Measurements from ENCODE around the gene TBC1D2. TPM values are rescaled to one million over a fixed set of nuclear protein-coding genes. Genes with fewer than 3 reads are reported as not detected.

The TBC1D2 gene
- total and polyA plus RNA-seq, 2 of the 4 experiments (the other 2 are of a cell fraction): 36.9 to 62.7 TPM

GRCh38 chr9:98259791-98260190, 4.3 kb upstream of the TBC1D2 start:
- in situ Hi-C loops (cut with MboI; ENCODE audit: low sequenced_read_pairs) (loop anchor here (5.0 kb wide), 3 partner anchors 52 to 337 kb away; partner anchors contain the start of gene TRMO), dilution Hi-C loops (cut with HindIII; ENCODE audit: low sequenced_read_pairs, unreplicated experiment) (no loop called here), intact Hi-C loops (cut with micrococcal nuclease) (loop anchor here (10.0 kb wide), 1 partner anchor 545 kb away; no protein-coding TSS in a partner anchor)
- CTCF ChIA-PET: interaction anchor here (0.7 to 2.6 kb wide), 4 partner anchors 24 to 337 kb away, joined by 3 to 6 read pairs (median 3); partner anchors contain the start of gene TRIM14
- no peak overlapping the region for H3K4me2 ChIP-seq (ENCODE audit: low read depth, low read length)
- no peak for DNase-seq
- no peak overlapping the region for H2BK120ac ChIP-seq (ENCODE audit: low read depth, low read length)
- H2AK5ac ChIP-seq (ENCODE audit: low read depth, low read length): 0 out of 2 replicates have a peak overlapping the region, but pooled peaks have one; percentile 32
- no peak overlapping the region for H2AK9ac ChIP-seq (replicated peaks; ENCODE audit: low read depth, low read length, poor library complexity)
- H4K5ac ChIP-seq (ENCODE audit: low read depth, low read length): no peak overlapping the region
- H3K9me3 ChIP-seq (ENCODE audit: control insufficient read depth, insufficient read depth, low read length): no peaks in the 10 kb centered on the region
- H3K9ac ChIP-seq (ENCODE audit: low read depth, low read length): no peak overlapping the region
- H3K27ac ChIP-seq (ENCODE audit: insufficient read depth, low read length): no peak overlapping the region
- no peaks in the 10 kb centered on the region for H3K9me1 ChIP-seq (ENCODE audit: insufficient read depth, low read length)
- no peak overlapping the region for H2BK5ac ChIP-seq (ENCODE audit: low read depth, low read length, poor library complexity, severe bottlenecking)
- no peak overlapping the region for H3K18ac ChIP-seq (ENCODE audit: low read depth, low read length)
- no peaks in the 10 kb centered on the region for H3K36me3 ChIP-seq (ENCODE audit: control insufficient read depth, insufficient read depth, low read length)
- H3K4me3 ChIP-seq (ENCODE audit: insufficient read depth, low read depth, low read length): no peak overlapping the region
- no peak overlapping the region for H3K56ac ChIP-seq (ENCODE audit: extremely low read depth, insufficient read depth, low read length)
- POLR2A ChIA-PET (ENCODE audit: unreplicated experiment): no interaction called here
- H4K8ac ChIP-seq (ENCODE audit: low read depth in 2 of 2, low read length in 2 of 2): no peak overlapping the region
- WGBS, 2 experiments (ENCODE audit: extremely low coverage in 2 of 2, insufficient read length in 1 of 2): 80% methylated on average over 1 of the region's 3 CpGs; no CpG with 5 or more reads in 1 of the 2 experiments
- no peak overlapping the region for H3K14ac ChIP-seq (replicated peaks; ENCODE audit: low read depth, low read length)
- H2BK20ac ChIP-seq (ENCODE audit: low read depth, low read length): no peak overlapping the region
- H2AFZ ChIP-seq (replicated peaks; ENCODE audit: low read length, poor library complexity): no peak overlapping the region
- no peak overlapping the region for H3K23ac ChIP-seq (ENCODE audit: low read depth, low read length)
- no peak overlapping the region for H3K4ac ChIP-seq (ENCODE audit: low read depth, low read length)
- no peak for TF ChIP-seq ELK1 (IDR thresholded peaks at IDR 0.05; ENCODE audit: borderline replicate concordance, low read depth, low read length)
- no peak for TF ChIP-seq RCOR1 (IDR thresholded peaks at IDR 0.05; ENCODE audit: insufficient replicate concordance, low read length)
- TF ChIP-seq POLR2A (IDR thresholded peaks at IDR 0.05; ENCODE audit: low read depth, low read length): no peak
- no peak for TF ChIP-seq MAFK (IDR thresholded peaks at IDR 0.05; ENCODE audit: low read depth, low read length)
- TF ChIP-seq MXI1 (IDR thresholded peaks at IDR 0.05; ENCODE audit: borderline replicate concordance, low read depth, low read length): no peak
- TF ChIP-seq RFX5 (IDR thresholded peaks at IDR 0.05; ENCODE audit: low read depth, low read length): no peak
- no peak for TF ChIP-seq RAD21 (IDR thresholded peaks at IDR 0.05; ENCODE audit: low read length)
- TF ChIP-seq USF2 (IDR thresholded peaks at IDR 0.05; ENCODE audit: low read depth, low read length): no peak
- no peak for TF ChIP-seq MAZ (IDR thresholded peaks at IDR 0.05; ENCODE audit: borderline replicate concordance, low read depth, low read length)
- no peak for TF ChIP-seq CHD1 (IDR thresholded peaks at IDR 0.05; ENCODE audit: low read depth, low read length)
- no peaks in the 10 kb centered on the region for H3K27me3 ChIP-seq (ENCODE audit: control insufficient read depth, insufficient read depth, low read length)
- no peak overlapping the region for H2BK15ac ChIP-seq (ENCODE audit: low read depth, low read length)
- no TSS peak for BruUV-seq (replicated peaks)
- no peak for ATAC-seq (ENCODE audit: low read depth)
- peaks cover 6% of the 10 kb centered on the region for H3K4me1 ChIP-seq (ENCODE audit: control insufficient read depth, insufficient read depth, low read length)
- H4K20me1 ChIP-seq (ENCODE audit: insufficient read depth, low read length): no peaks in the 10 kb centered on the region
- no peak overlapping the region for H4K91ac ChIP-seq (ENCODE audit: insufficient read depth, low read depth, low read length)
- H3K79me1 ChIP-seq (ENCODE audit: low read depth in 1 of 2, low read length in 2 of 2): peaks cover 6 to 14% of the 10 kb centered on the region in 2 experiments

Measured in IMR-90 (cell line).